C4-2B (cell line): Measurements from ENCODE around the gene SHD.
"Not testable (repeated sequence)": the region's sequence is repeated elsewhere in the genome, so short reads cannot be mapped to it uniquely, and the experiment has no call there.

Experiments used
- H3K27ac ChIP-seq: fragments of 450-650 bp; 2 replicates; pipeline ENCODE4 v1.5.1; 2017
- CTCF ChIP-seq: fragments of 450-650 bp; conservative IDR thresholded peaks from 2 replicates; pipeline ENCODE4 v1.5.1; 2017; ENCODE audit warnings: mild to moderate bottlenecking
- ZFX ChIP-seq: fragments of 450-650 bp; IDR thresholded peaks from 2 replicates; pipeline ENCODE4 v1.6.1; 2017

SHD gene

GRCh38 chr19:4278419-4279266 is at the start of gene SHD:
Gene SHD, plus strand, starts transcription at chr19:4279266. Its CDS starts 798 bp downstream, at chr19:4280064.
- H3K27ac ChIP-seq, result no peak within 1 kb of the TSS
- no peak for TF ChIP-seq CTCF

- H3K27ac ChIP-seq, result not testable (repeated sequence)
Observed at GRCh38 chr19:4230237-4230636, 48.8 kb upstream of the SHD start.

GRCh38 chr19:4231521-4231920 is 47.5 kb upstream of the SHD start:
- not testable (repeated sequence) for H3K27ac ChIP-seq

GRCh38 chr19:4232139-4232538 is 46.9 kb upstream of the SHD start:
- not testable (repeated sequence) for H3K27ac ChIP-seq

- H3K27ac ChIP-seq, result no peak overlapping the region
- TF ChIP-seq ZFX, result no peak
- no peak for TF ChIP-seq CTCF
Observed at GRCh38 chr19:4232614-4233281, 46.3 kb upstream of the SHD start.

- TF ChIP-seq CTCF (peak; percentile 83), ZFX (no peak)
- no peak overlapping the region for H3K27ac ChIP-seq
Observed at GRCh38 chr19:4233282-4233853, 45.7 kb upstream of the SHD start.

GRCh38 chr19:4234142-4234861 is 44.8 kb upstream of the SHD start:
- H3K27ac ChIP-seq, result no peak overlapping the region
- TF ChIP-seq ZFX, result no peak
- no peak for TF ChIP-seq CTCF

- H3K27ac ChIP-seq, result no peak overlapping the region
- TF ChIP-seq ZFX, result no peak
- TF ChIP-seq CTCF, result no peak
Observed at GRCh38 chr19:4234862-4235201, 44.2 kb upstream of the SHD start.

GRCh38 chr19:4237510-4237909 is 41.6 kb upstream of the SHD start:
- not testable (repeated sequence) for H3K27ac ChIP-seq
